Peyer's patch (tissue), 4 donors: Measurements from ENCODE around the gene PPP2R5E.

ENCODE experiments used
- CTCF ChIP-seq, 6 experiments: fragments of 450-650 bp in 4 of 6; fragments of 200-600 bp in 2 of 6; sonication (generic) in 1 of 6; IDR thresholded peaks; one replicate each; pipeline ENCODE4 v1.5.1; 2017 to 2019; ENCODE audit warnings: antibody characterized with exemption in 6 of 6, mild to moderate bottlenecking in 3 of 6, moderate library complexity in 1 of 6
- POLR2A ChIP-seq, 2 donors: fragments of 450-650 bp; IDR thresholded peaks; one replicate each; pipeline ENCODE4 v1.5.1; 2017; ENCODE audit warnings: antibody characterized with exemption in 2 of 2, mild to moderate bottlenecking in 2 of 2, moderate library complexity in 2 of 2

- TF ChIP-seq CTCF (IDR thresholded peaks at IDR 0.05) (no peak), POLR2A (IDR thresholded peaks at IDR 0.05) (no peak)
Measured at GRCh38 chr14:63393012-63393411, 150.2 kb downstream of the PPP2R5E start.
